PC-3 (cell line): ENCODE measurements around the gene MXRA7.
"Not testable (repeated sequence)": the region's sequence is repeated elsewhere in the genome, so short reads cannot be mapped to it uniquely, and the experiment has no call there.

Source experiments
- CTCF ChIP-seq: fragments of 300-600 bp; sonication (generic); conservative IDR thresholded peaks from 2 replicates; pipeline ENCODE4 v1.5.1; 2017; ENCODE audit warnings: antibody characterized with exemption, low read depth, mild to moderate bottlenecking, low read length
- EZH2 ChIP-seq: fragments of 300-600 bp; sonication (generic); IDR thresholded peaks from one replicate; pipeline ENCODE4 v1.6.1; 2017; ENCODE audit warnings: antibody characterized with exemption, mild to moderate bottlenecking, low read length; ENCODE audit not compliant: unreplicated experiment
- EZH2phosphoT487 ChIP-seq: fragments of 300-600 bp; sonication (generic); IDR thresholded peaks from 2 replicates; pipeline ENCODE4 v1.6.1; 2018; ENCODE audit warnings: mild to moderate bottlenecking, antibody characterized with exemption, low read length, borderline replicate concordance

GRCh38 chr17:76709951-76710862 lies 558 bp downstream of the MXRA7 start:
- TF ChIP-seq EZH2phosphoT487, CTCF, EZH2: not testable (repeated sequence)
